ENCODE results near the gene PLPPR2.
"Not testable (repeated sequence)": the region's sequence is repeated elsewhere in the genome, so short reads cannot be mapped to it uniquely, and the experiment has no call there.

The PLPPR2 gene

GRCh38 chr19:11382898-11383705 is 27.9 kb downstream of the PLPPR2 start:
- in situ Hi-C loops (cut with HindIII; ENCODE audit: low pct_ligation_motif_present, low pct_unique_long_range_greater_than_20kb, low sequenced_read_pairs) = no loop called here
- peak; percentile 39 for DNase-seq

GRCh38 chr19:11383706-11384048 is 28.4 kb downstream of the PLPPR2 start:
- no peak for DNase-seq
- in situ Hi-C loops (cut with HindIII; ENCODE audit: low pct_ligation_motif_present, low pct_unique_long_range_greater_than_20kb, low sequenced_read_pairs) = no loop called here

- DNase-seq = no peak
- in situ Hi-C loops (cut with HindIII; ENCODE audit: low pct_ligation_motif_present, low pct_unique_long_range_greater_than_20kb, low sequenced_read_pairs) = no loop called here
Observed at GRCh38 chr19:11384778-11385129, 29.5 kb downstream of the PLPPR2 start.

- no peak for DNase-seq
- in situ Hi-C loops (cut with HindIII; ENCODE audit: low pct_ligation_motif_present, low pct_unique_long_range_greater_than_20kb, low sequenced_read_pairs) = no loop called here
Observed at GRCh38 chr19:11387162-11388034, 32.2 kb downstream of the PLPPR2 start.

- in situ Hi-C loops (cut with HindIII; ENCODE audit: low pct_ligation_motif_present, low pct_unique_long_range_greater_than_20kb, low sequenced_read_pairs) = no loop called here
- no peak for DNase-seq
Observed at GRCh38 chr19:11390359-11390758, 35.1 kb downstream of the PLPPR2 start.

- no peak for DNase-seq
- in situ Hi-C loops (cut with HindIII; ENCODE audit: low pct_ligation_motif_present, low pct_unique_long_range_greater_than_20kb, low sequenced_read_pairs) = no loop called here
Observed at GRCh38 chr19:11390933-11391680, 35.9 kb downstream of the PLPPR2 start.

GRCh38 chr19:11397089-11397610 is 41.9 kb downstream of the PLPPR2 start:
- DNase-seq = no peak
- in situ Hi-C loops (cut with HindIII; ENCODE audit: low pct_ligation_motif_present, low pct_unique_long_range_greater_than_20kb, low sequenced_read_pairs) = no loop called here

GRCh38 chr19:11399667-11400066 is 44.4 kb downstream of the PLPPR2 start:
- DNase-seq = no peak

GRCh38 chr19:11400798-11401197 is 45.6 kb downstream of the PLPPR2 start:
- in situ Hi-C loops (cut with HindIII; ENCODE audit: low pct_ligation_motif_present, low pct_unique_long_range_greater_than_20kb, low sequenced_read_pairs) = no loop called here
- no peak for DNase-seq

More at GRCh38 chr19:11399667-11400066, 44.4 kb downstream of the PLPPR2 start:
- in situ Hi-C loops (cut with HindIII; ENCODE audit: low pct_ligation_motif_present, low pct_unique_long_range_greater_than_20kb, low sequenced_read_pairs) = no loop called here

- in situ Hi-C loops (cut with HindIII; ENCODE audit: low pct_ligation_motif_present, low pct_unique_long_range_greater_than_20kb, low sequenced_read_pairs) = no loop called here
- DNase-seq = no peak
Observed at GRCh38 chr19:11401808-11402543, 46.7 kb downstream of the PLPPR2 start.

GRCh38 chr19:11404588-11405222 is 49.5 kb downstream of the PLPPR2 start:
- in situ Hi-C loops (cut with HindIII; ENCODE audit: low pct_ligation_motif_present, low pct_unique_long_range_greater_than_20kb, low sequenced_read_pairs) = no loop called here
- no peak for DNase-seq

GRCh38 chr19:11405846-11406643 is 50.8 kb downstream of the PLPPR2 start:
- in situ Hi-C loops (cut with HindIII; ENCODE audit: low pct_ligation_motif_present, low pct_unique_long_range_greater_than_20kb, low sequenced_read_pairs) = no loop called here
- no peak for DNase-seq

- in situ Hi-C loops (cut with HindIII; ENCODE audit: low pct_ligation_motif_present, low pct_unique_long_range_greater_than_20kb, low sequenced_read_pairs) = not testable (repeated sequence)
Observed at GRCh38 chr19:11406703-11407236, 51.5 kb downstream of the PLPPR2 start.

GRCh38 chr19:11408591-11408990 is 53.4 kb downstream of the PLPPR2 start:
- in situ Hi-C loops (cut with HindIII; ENCODE audit: low pct_ligation_motif_present, low pct_unique_long_range_greater_than_20kb, low sequenced_read_pairs) = no loop called here
- no peak for DNase-seq

More at GRCh38 chr19:11406703-11407236, 51.5 kb downstream of the PLPPR2 start:
- not testable (repeated sequence) for DNase-seq

GRCh38 chr19:11410682-11411081 is 55.5 kb downstream of the PLPPR2 start:
- in situ Hi-C loops (cut with HindIII; ENCODE audit: low pct_ligation_motif_present, low pct_unique_long_range_greater_than_20kb, low sequenced_read_pairs) = no loop called here
- peak; percentile 15 for DNase-seq

GRCh38 chr19:11414544-11414943 is 59.3 kb downstream of the PLPPR2 start:
- in situ Hi-C loops (cut with HindIII; ENCODE audit: low pct_ligation_motif_present, low pct_unique_long_range_greater_than_20kb, low sequenced_read_pairs) = no loop called here
- DNase-seq = no peak

Measured in ACHN (cell line).